ENCODE results near the gene ANKRD12.

The ANKRD12 gene

GRCh38 chr18:9101730-9102507 lies 34.7 kb upstream of the ANKRD12 start (continued):
- no peak for TF ChIP-seq OSR2 (tag by site-specific recombination; IDR thresholded peaks at IDR 0.05)
- no peak for TF ChIP-seq ZSCAN4 (tag by site-specific recombination; IDR thresholded peaks at IDR 0.05)
- TF ChIP-seq GFI1B (tag by site-specific recombination; IDR thresholded peaks at IDR 0.05): no peak
- no peak for TF ChIP-seq ZNF302 (tag by site-specific recombination; IDR thresholded peaks at IDR 0.05; ENCODE audit: low read depth)
- no peak for TF ChIP-seq ZNF2 (tag by site-specific recombination; IDR thresholded peaks at IDR 0.05)
- no peak for TF ChIP-seq HOXD13 (CRISPR knock-in tag; IDR thresholded peaks at IDR 0.05; ENCODE audit: borderline replicate concordance)
- TF ChIP-seq ZNF624 (tag by site-specific recombination; IDR thresholded peaks at IDR 0.05): no peak
- no peak for TF ChIP-seq ZSCAN30 (tag by site-specific recombination; IDR thresholded peaks at IDR 0.05)
- TF ChIP-seq GLI4 (tag by site-specific recombination; IDR thresholded peaks at IDR 0.05): no peak
- TF ChIP-seq EGR2 (tag by site-specific recombination; IDR thresholded peaks at IDR 0.05; ENCODE audit: low read depth): no peak
- no peak for TF ChIP-seq ZNF140 (tag by site-specific recombination; IDR thresholded peaks at IDR 0.05)
- peak; percentile 26; the same call in 1 of the 2 replicates for TF ChIP-seq ZBTB11 (tag by site-specific recombination; conservative IDR thresholded peaks at IDR 0.05; ENCODE audit: low read depth)
- no peak for TF ChIP-seq ZNF777 (tag by site-specific recombination; IDR thresholded peaks at IDR 0.05; ENCODE audit: borderline replicate concordance)
- TF ChIP-seq ZNF692 (tag by site-specific recombination; IDR thresholded peaks at IDR 0.05): no peak
- no peak for TF ChIP-seq ZBTB8A (tag by site-specific recombination; IDR thresholded peaks at IDR 0.05)
- no peak for TF ChIP-seq ZNF362 (tag by site-specific recombination; IDR thresholded peaks at IDR 0.05)
- TF ChIP-seq HOXA7 (CRISPR knock-in tag; IDR thresholded peaks at IDR 0.05; ENCODE audit: borderline replicate concordance): no peak

- H3K4me3 ChIP-seq (ENCODE audit: low read depth, low read length): peak within 1 kb of the TSS; percentile 56
- peak within 1 kb of the TSS; percentile 86 for H3K27ac ChIP-seq (ENCODE audit: extremely low read depth, low read depth, low read length)
- CTCF ChIA-PET: interaction anchor here (0.8 to 1.6 kb wide), 2 partner anchors 15 to 20 kb away, joined by 3 to 6 read pairs; no protein-coding TSS in a partner anchor
- 0 out of 3 replicates have a peak, but pooled peaks cover 0 to 4% of the 10 kb centered on the region in 2 experiments for H3K36me3 ChIP-seq (ENCODE audit: control insufficient read depth in 2 of 2, insufficient read depth in 1 of 2, low read length in 2 of 2)
- H3K4me1 ChIP-seq (ENCODE audit: control insufficient read depth, insufficient read depth, low read length): peaks cover 32% of the 10 kb centered on the region; the same call in 1 of the 2 replicates
- no peaks in the 10 kb centered on the region for H3K9me3 ChIP-seq (ENCODE audit: control insufficient read depth, insufficient read depth, low read depth, low read length)
- POLR2A ChIA-PET: interaction anchor here (0.7 to 3.4 kb wide), 9 partner anchors 15 to 811 kb away, joined by 3 to 29 read pairs (median 3); partner anchors contain the start of gene ANKRD12
- TF ChIP-seq KLF16 (tag by site-specific recombination; IDR thresholded peaks at IDR 0.05) (peak; percentile 71; the same call in 1 of the 2 replicates), ZNF521 (tag by site-specific recombination; IDR thresholded peaks at IDR 0.05) (no peak), ZBTB20 (tag by site-specific recombination; IDR thresholded peaks at IDR 0.05) (peak; percentile 85), SP3 (tag by site-specific recombination; IDR thresholded peaks at IDR 0.05) (peak; percentile 70), ZFP37 (tag by site-specific recombination; IDR thresholded peaks at IDR 0.05) (peak; percentile 78; the same call in 1 of the 2 replicates), ZNF121 (tag by site-specific recombination; IDR thresholded peaks at IDR 0.05) (peak; percentile 29; the same call in 1 of the 2 replicates), KLF9 (tag by site-specific recombination; IDR thresholded peaks at IDR 0.05; ENCODE audit: low read depth) (peak; percentile 25; the same call in 1 of the 2 replicates), YY1 (tag by site-specific recombination; IDR thresholded peaks at IDR 0.05) (peak; percentile 87), ZNF16 (tag by site-specific recombination; IDR thresholded peaks at IDR 0.05; ENCODE audit: low read depth) (no peak), EGR2 (tag by site-specific recombination; IDR thresholded peaks at IDR 0.05; ENCODE audit: low read depth) (peak; percentile 54), ZNF335 (tag by site-specific recombination; conservative IDR thresholded peaks at IDR 0.05) (peak; percentile 94)
Observed at GRCh38 chr18:9102508-9103375, 33.8 kb upstream of the ANKRD12 start, which contains the start of gene NDUFV2. Gene NDUFV2, plus strand, starts transcription at chr18:9102699. Its CDS starts 45 bp downstream, at chr18:9102744.

All from HEK293 (cell line).